Activated CD8-positive, alpha-beta T cell treated with anti-CD3 and anti-CD28 coated beads for 36 hours (primary cell): ENCODE measurements around the gene COL5A2. TPM values are rescaled to one million over a fixed set of nuclear protein-coding genes. Genes with fewer than 3 reads are reported as not detected.

Source experiments
- ATAC-seq: fragments of 200-7000 bp; cut with Tn5 transposase; one replicate; pipeline ENCODE4 v1.10.0; 2021; ENCODE audit warnings: mild to moderate bottlenecking, moderate library complexity
- CTCF ChIA-PET: fragments of 350-600 bp; sonication (Branson Sonifier 250); formaldehyde crosslinking; loops from one replicate; lab custom pipeline; 2021; ENCODE audit warnings: antibody characterized with exemption; lab: Charles Lee
- POLR2A ChIA-PET: fragments of 350-600 bp; sonication (Branson Sonifier 250); formaldehyde crosslinking; loops from one replicate; lab custom pipeline; 2021; ENCODE audit warnings: antibody characterized with exemption; lab: Charles Lee
- DNase-seq: peaks from one replicate; pipeline ENCODE4 v3.0.0-alpha.2; 2020
- H3K27ac Mint-ChIP-seq: one replicate; pipeline ENCODE4 v1.8.0; 2021; ENCODE audit warnings: mild to moderate bottlenecking, mixed read lengths
- H3K27me3 Mint-ChIP-seq: one replicate; pipeline ENCODE4 v1.8.0; 2021; ENCODE audit warnings: mixed read lengths
- H3K36me3 Mint-ChIP-seq: one replicate; pipeline ENCODE4 v1.8.0; 2021; ENCODE audit warnings: low read depth, mixed read lengths
- H3K4me1 Mint-ChIP-seq: one replicate; pipeline ENCODE4 v1.8.0; 2021; ENCODE audit warnings: low read depth, mixed read lengths
- H3K4me3 Mint-ChIP-seq: one replicate; pipeline ENCODE4 v1.8.0; 2021; ENCODE audit warnings: mild to moderate bottlenecking, moderate library complexity, mixed read lengths
- H3K9me3 Mint-ChIP-seq: one replicate; pipeline ENCODE4 v1.8.0; 2021; ENCODE audit warnings: mixed read lengths
- intact Hi-C: fragments of 100-400 bp; cut with micrococcal nuclease; formaldehyde crosslinking; loops from one replicate; pipeline ENCODE4 v1.10.0; 2022
- total RNA-seq, 2 experiments: library from RNA; stranded (reverse); gene quantifications; one replicate each; pipeline ENCODE4 v1.2.3, GENCODE V29; 2021
- TF ChIP-seq, protein P1 (sequence below): fragments of 200-600 bp; IDR thresholded peaks from one replicate; pipeline ENCODE4 v1.8.0; 2022; ENCODE audit warnings: antibody characterized with exemption, mild to moderate bottlenecking

Gene COL5A2
- total RNA-seq, 2 experiments from 2014 or later = 2.3 to 3.3 TPM

DNA sequence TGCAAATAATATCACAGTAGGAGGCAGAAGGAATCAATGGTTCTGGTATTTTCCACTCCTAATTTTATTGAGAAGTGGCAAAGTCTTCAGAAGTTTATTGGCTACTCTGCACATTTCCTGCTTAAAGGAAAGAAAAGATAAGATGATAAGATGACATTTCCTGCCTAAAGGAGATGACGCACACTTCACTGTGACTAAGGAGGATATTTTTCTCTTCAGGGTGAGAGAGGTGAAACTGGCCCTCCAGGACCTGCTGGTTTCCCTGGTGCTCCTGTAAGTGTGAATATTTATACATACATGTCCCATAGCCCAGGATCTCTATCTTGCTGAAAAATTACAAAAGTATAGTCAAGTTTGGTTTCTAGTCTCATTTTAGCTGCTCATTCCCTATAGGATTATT, 177.5 kb downstream of the COL5A2 start:
- Mint-ChIP-seq H3K27ac (no peak overlapping the region), H3K4me3 (no peak overlapping the region), H3K36me3 (no peaks in the 10 kb centered on the region), H3K4me1 (peaks cover 5% of the 10 kb centered on the region), H3K9me3 (no peaks in the 10 kb centered on the region), H3K27me3 (peaks cover 5% of the 10 kb centered on the region)
- ChIA-PET CTCF (no interaction called here), POLR2A (no interaction called here)
- ATAC-seq = peak; percentile 67
- no peak for DNase-seq
- TF ChIP-seq, protein P1, sequence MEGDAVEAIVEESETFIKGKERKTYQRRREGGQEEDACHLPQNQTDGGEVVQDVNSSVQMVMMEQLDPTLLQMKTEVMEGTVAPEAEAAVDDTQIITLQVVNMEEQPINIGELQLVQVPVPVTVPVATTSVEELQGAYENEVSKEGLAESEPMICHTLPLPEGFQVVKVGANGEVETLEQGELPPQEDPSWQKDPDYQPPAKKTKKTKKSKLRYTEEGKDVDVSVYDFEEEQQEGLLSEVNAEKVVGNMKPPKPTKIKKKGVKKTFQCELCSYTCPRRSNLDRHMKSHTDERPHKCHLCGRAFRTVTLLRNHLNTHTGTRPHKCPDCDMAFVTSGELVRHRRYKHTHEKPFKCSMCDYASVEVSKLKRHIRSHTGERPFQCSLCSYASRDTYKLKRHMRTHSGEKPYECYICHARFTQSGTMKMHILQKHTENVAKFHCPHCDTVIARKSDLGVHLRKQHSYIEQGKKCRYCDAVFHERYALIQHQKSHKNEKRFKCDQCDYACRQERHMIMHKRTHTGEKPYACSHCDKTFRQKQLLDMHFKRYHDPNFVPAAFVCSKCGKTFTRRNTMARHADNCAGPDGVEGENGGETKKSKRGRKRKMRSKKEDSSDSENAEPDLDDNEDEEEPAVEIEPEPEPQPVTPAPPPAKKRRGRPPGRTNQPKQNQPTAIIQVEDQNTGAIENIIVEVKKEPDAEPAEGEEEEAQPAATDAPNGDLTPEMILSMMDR = no peak
- intact Hi-C loops = no loop called here

DNA sequence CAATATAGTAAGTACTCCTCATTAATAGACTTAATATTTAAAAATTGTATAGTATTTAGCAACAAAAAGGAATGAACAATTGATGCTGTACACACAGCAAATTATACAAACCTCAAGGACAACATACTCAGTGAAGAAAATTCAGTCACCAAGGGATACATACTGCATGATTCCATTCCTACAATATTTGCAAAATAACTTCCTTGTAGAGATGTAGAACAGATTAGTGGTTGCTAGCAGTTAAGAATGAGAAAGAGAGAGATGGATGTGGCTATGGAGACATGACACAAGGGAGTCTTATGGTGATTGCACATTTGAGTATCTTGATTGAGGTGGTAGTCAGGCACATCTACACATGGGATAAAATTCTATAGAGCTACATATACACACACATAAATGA, 179.3 kb downstream of the COL5A2 start:
- Mint-ChIP-seq H3K9me3 (no peaks in the 10 kb centered on the region), H3K27me3 (peaks cover 2% of the 10 kb centered on the region), H3K4me3 (no peak overlapping the region), H3K4me1 (peaks cover 5% of the 10 kb centered on the region), H3K36me3 (no peaks in the 10 kb centered on the region), H3K27ac (no peak overlapping the region)
- ChIA-PET CTCF (no interaction called here), POLR2A (no interaction called here)
- TF ChIP-seq, protein P1 = no peak
- intact Hi-C loops = no loop called here
- DNase-seq = no peak
- no peak for ATAC-seq

- Mint-ChIP-seq H3K27ac (no peak overlapping the region), H3K36me3 (no peaks in the 10 kb centered on the region), H3K4me3 (no peak overlapping the region), H3K27me3 (no peaks in the 10 kb centered on the region), H3K4me1 (peaks cover 3% of the 10 kb centered on the region), H3K9me3 (no peaks in the 10 kb centered on the region)
- TF ChIP-seq, protein P1 = no peak
- ATAC-seq = no peak
- intact Hi-C loops = no loop called here
- POLR2A ChIA-PET = interaction anchor here (0.8 kb wide), 1 partner anchor 110 kb away, joined by 3 read pairs; no protein-coding TSS in a partner anchor
- CTCF ChIA-PET = no interaction called here
- no peak for DNase-seq
Observed at GRCh38 chr2:188997263-188997662, 182.3 kb downstream of the COL5A2 start.

- no peak for DNase-seq
- no peaks in the 10 kb centered on the region for H3K36me3 Mint-ChIP-seq
- no peaks in the 10 kb centered on the region for H3K9me3 Mint-ChIP-seq
- H3K4me3 Mint-ChIP-seq = no peak overlapping the region
- no peaks in the 10 kb centered on the region for H3K27me3 Mint-ChIP-seq
- no peaks in the 10 kb centered on the region for H3K4me1 Mint-ChIP-seq
- CTCF ChIA-PET = interaction anchor here (1.5 kb wide), 1 partner anchor 10 kb away, joined by 4 read pairs; no protein-coding TSS in a partner anchor
- H3K27ac Mint-ChIP-seq = no peak overlapping the region
- TF ChIP-seq, protein P1 = no peak
- intact Hi-C loops = no loop called here
- POLR2A ChIA-PET = no interaction called here
- no peak for ATAC-seq
Observed at GRCh38 chr2:188993247-188993646, 186.3 kb downstream of the COL5A2 start.

- no peak for DNase-seq
- CTCF ChIA-PET = no interaction called here
- peaks cover 2% of the 10 kb centered on the region for H3K27me3 Mint-ChIP-seq
Observed at GRCh38 chr2:188986839-188987238, 192.7 kb downstream of the COL5A2 start.

More at GRCh38 chr2:188986839-188987238, 192.7 kb downstream of the COL5A2 start:
- intact Hi-C loops = no loop called here
- POLR2A ChIA-PET = no interaction called here
- no peaks in the 10 kb centered on the region for H3K36me3 Mint-ChIP-seq
- H3K27ac Mint-ChIP-seq = no peak overlapping the region
- no peak for ATAC-seq
- H3K4me1 Mint-ChIP-seq = no peaks in the 10 kb centered on the region
- no peaks in the 10 kb centered on the region for H3K9me3 Mint-ChIP-seq
- TF ChIP-seq, protein P1 = no peak
- H3K4me3 Mint-ChIP-seq = no peak overlapping the region
